Coronary artery (tissue), 2 donors: Measurements from ENCODE around the gene STK32C.

ENCODE experiments used
- DNase-seq: peaks from one replicate; pipeline ENCODE4 v3.0.0-alpha.2; 2017; ENCODE audit warnings: low spot score
- H3K27ac ChIP-seq, 2 donors: fragments of 200-600 bp; sonication (generic); one replicate each; pipeline ENCODE4 v1.5.1; 2016 to 2019
- H3K4me3 ChIP-seq: fragments of 200-600 bp; sonication (generic); 2 replicates; pipeline ENCODE4 v1.5.1; 2016; ENCODE audit warnings: mild to moderate bottlenecking, moderate library complexity
- CTCF ChIP-seq: fragments of 200-600 bp; sonication (generic); IDR thresholded peaks from one replicate; pipeline ENCODE4 v1.5.1; 2019; ENCODE audit warnings: antibody characterized with exemption

Gene STK32C

GRCh38 chr10:132307823-132308586 is at the start of gene STK32C:
STK32C (minus strand) TSS chr10:132307950; CDS start chr10:132307833, 117 bp downstream.
- peak; percentile 95 for DNase-seq
- TF ChIP-seq CTCF: no peak
- Histone ChIP-seq H3K4me3 (peak within 1 kb of the TSS; percentile 89), H3K27ac (peak within 1 kb of the TSS; percentile 74 to 88)

GRCh38 chr10:132356621-132357195 is 49.0 kb upstream of the STK32C start:
- Histone ChIP-seq H3K27ac (no peak overlapping the region), H3K4me3 (no peak overlapping the region)
- no peak for DNase-seq
- no peak for TF ChIP-seq CTCF

- no peak overlapping the region for H3K27ac ChIP-seq
- no peak overlapping the region for H3K4me3 ChIP-seq
- no peak for DNase-seq
Observed at GRCh38 chr10:132355754-132356153, 48.0 kb upstream of the STK32C start.

GRCh38 chr10:132355297-132355696 is 47.5 kb upstream of the STK32C start:
- Histone ChIP-seq H3K27ac (no peak overlapping the region), H3K4me3 (no peak overlapping the region)
- no peak for DNase-seq
- TF ChIP-seq CTCF: no peak

More at GRCh38 chr10:132355754-132356153, 48.0 kb upstream of the STK32C start:
- no peak for TF ChIP-seq CTCF

- Histone ChIP-seq H3K4me3 (no peak overlapping the region), H3K27ac (no peak overlapping the region)
- DNase-seq: no peak
- TF ChIP-seq CTCF: no peak
Observed at GRCh38 chr10:132354356-132355094, 46.8 kb upstream of the STK32C start.

- no peak overlapping the region for H3K4me3 ChIP-seq
- no peak for TF ChIP-seq CTCF
- H3K27ac ChIP-seq: no peak overlapping the region
- no peak for DNase-seq
Observed at GRCh38 chr10:132353456-132354355, 46.0 kb upstream of the STK32C start.
